Measurements from ENCODE around the gene PTPN3. TPM values are rescaled to one million over a fixed set of nuclear protein-coding genes. Genes with fewer than 3 reads are reported as not detected.

The PTPN3 gene
- total RNA-seq, 1 donor from 2014 or later: 0.62 TPM

DNA sequence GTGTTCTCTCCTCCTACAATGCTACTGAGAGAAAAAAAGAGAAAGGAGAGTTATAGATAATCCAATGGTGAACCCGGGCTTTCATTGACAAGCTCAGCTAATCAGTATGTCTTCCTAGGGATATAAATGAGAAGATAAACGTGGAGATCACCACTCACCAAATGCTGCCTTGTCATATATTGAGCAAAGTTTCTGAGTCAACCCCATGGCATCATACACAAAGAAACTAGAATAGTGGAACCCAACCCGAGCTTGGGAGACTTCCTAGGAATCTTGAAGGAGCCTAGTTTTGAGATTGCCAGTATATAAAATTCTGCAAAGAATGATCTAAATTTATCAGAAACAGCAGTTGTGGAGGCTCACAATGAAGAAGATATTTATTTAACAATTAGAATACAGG lies 47.8 kb downstream of the PTPN3 start:
- Mint-ChIP-seq H3K27ac (ENCODE audit: unreplicated experiment) (no peak overlapping the region), H3K4me3 (ENCODE audit: unreplicated experiment) (no peak overlapping the region), H3K27me3 (ENCODE audit: unreplicated experiment) (peaks cover 5% of the 10 kb centered on the region), H3K9me3 (ENCODE audit: unreplicated experiment) (no peaks in the 10 kb centered on the region), H3K36me3 (ENCODE audit: low read depth, unreplicated experiment) (no peaks in the 10 kb centered on the region), H3K4me1 (ENCODE audit: unreplicated experiment) (peaks cover 4% of the 10 kb centered on the region)
- no peak for TF ChIP-seq CTCF (IDR thresholded peaks at IDR 0.05; ENCODE audit: unreplicated experiment)
- DNase-seq (ENCODE audit: low spot score): no peak

DNA sequence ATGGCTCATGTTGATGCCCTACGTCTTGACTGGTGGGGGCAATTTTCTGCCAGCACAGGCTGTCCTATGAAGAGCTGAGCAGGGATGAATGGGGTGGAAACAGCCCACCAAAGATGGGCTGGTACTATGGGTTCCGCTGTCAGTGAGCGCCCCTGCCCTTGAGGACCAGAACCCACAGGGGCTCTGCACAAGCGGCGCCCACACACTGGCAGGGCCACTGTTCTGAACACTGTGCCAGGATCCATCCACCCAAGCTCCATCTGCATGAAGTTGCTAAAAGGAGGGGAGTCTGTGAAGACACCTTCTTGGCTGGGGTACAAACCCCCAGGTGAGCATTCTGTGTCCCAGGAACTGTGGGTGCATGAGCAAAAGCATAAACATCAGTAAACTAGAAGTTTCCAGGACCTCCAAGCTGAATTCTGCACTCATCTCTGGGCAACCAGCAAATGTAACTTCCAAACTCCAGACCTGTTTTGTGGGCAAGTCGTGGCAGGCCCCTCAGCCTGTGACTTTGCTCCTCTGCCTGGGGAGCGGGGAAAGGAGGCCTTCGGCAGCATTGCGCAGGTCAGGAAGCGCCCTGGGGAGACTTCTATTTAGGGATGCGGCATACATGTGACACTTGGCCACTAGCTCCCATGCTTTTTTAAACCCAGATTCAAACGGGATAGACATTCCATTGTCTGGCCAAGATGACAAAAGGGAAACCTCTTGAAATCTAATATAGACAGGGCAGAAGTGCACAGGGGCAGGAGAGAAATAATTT lies 48.9 kb downstream of the PTPN3 start:
- no peak for TF ChIP-seq CTCF (IDR thresholded peaks at IDR 0.05; ENCODE audit: unreplicated experiment)
- no peak for DNase-seq (ENCODE audit: low spot score)
- H3K36me3 Mint-ChIP-seq (ENCODE audit: low read depth, unreplicated experiment): no peaks in the 10 kb centered on the region
- no peaks in the 10 kb centered on the region for H3K9me3 Mint-ChIP-seq (ENCODE audit: unreplicated experiment)
- H3K4me1 Mint-ChIP-seq (ENCODE audit: unreplicated experiment): peaks cover 4% of the 10 kb centered on the region
- no peak overlapping the region for H3K27ac Mint-ChIP-seq (ENCODE audit: unreplicated experiment)
- no peak overlapping the region for H3K4me3 Mint-ChIP-seq (ENCODE audit: unreplicated experiment)
- peaks cover 5% of the 10 kb centered on the region for H3K27me3 Mint-ChIP-seq (ENCODE audit: unreplicated experiment)

- DNase-seq (ENCODE audit: low spot score): no peak
- TF ChIP-seq CTCF (IDR thresholded peaks at IDR 0.05; ENCODE audit: unreplicated experiment): no peak
- H3K4me1 Mint-ChIP-seq (ENCODE audit: unreplicated experiment): peaks cover 4% of the 10 kb centered on the region
- H3K27me3 Mint-ChIP-seq (ENCODE audit: unreplicated experiment): peaks cover 5% of the 10 kb centered on the region
- no peaks in the 10 kb centered on the region for H3K9me3 Mint-ChIP-seq (ENCODE audit: unreplicated experiment)
- H3K27ac Mint-ChIP-seq (ENCODE audit: unreplicated experiment): no peak overlapping the region
- H3K4me3 Mint-ChIP-seq (ENCODE audit: unreplicated experiment): no peak overlapping the region
- H3K36me3 Mint-ChIP-seq (ENCODE audit: low read depth, unreplicated experiment): no peaks in the 10 kb centered on the region
Observed at GRCh38 chr9:109448223-109448622, 49.9 kb downstream of the PTPN3 start.

- Mint-ChIP-seq H3K4me1 (ENCODE audit: unreplicated experiment) (peaks cover 4% of the 10 kb centered on the region), H3K27me3 (ENCODE audit: unreplicated experiment) (peaks cover 5% of the 10 kb centered on the region), H3K27ac (ENCODE audit: unreplicated experiment) (no peak overlapping the region), H3K4me3 (ENCODE audit: unreplicated experiment) (no peak overlapping the region), H3K36me3 (ENCODE audit: low read depth, unreplicated experiment) (no peaks in the 10 kb centered on the region), H3K9me3 (ENCODE audit: unreplicated experiment) (no peaks in the 10 kb centered on the region)
- no peak for DNase-seq (ENCODE audit: low spot score)
- no peak for TF ChIP-seq CTCF (IDR thresholded peaks at IDR 0.05; ENCODE audit: unreplicated experiment)
Observed at GRCh38 chr9:109447329-109448076, 50.6 kb downstream of the PTPN3 start.

DNA sequence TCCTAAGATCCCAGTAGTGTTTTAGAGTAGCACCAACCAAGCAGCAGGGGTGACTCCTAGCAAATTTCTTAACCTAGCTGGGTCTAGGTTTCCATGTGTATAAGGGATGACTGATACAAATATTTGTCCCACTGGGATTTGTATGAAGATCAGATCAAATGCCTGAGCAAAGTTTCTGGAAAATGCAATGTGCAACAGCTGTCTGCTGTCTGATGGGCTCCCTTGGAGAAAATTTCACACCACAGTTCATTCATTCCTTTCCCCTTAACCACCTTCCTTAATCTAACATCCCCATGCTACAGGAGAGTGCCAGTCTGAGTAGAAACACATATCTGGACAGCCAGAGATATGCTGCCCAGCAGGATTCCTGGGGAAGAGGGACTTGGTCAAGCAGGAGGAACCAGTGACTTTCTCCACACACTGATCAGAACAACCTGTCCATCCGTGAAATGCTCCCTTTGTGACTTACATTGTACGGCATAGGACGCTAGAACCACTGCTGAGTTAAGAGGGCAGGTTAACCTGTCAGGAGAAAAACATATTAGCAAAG lies 53.3 kb downstream of the PTPN3 start:
- H3K27ac Mint-ChIP-seq (ENCODE audit: unreplicated experiment): no peak overlapping the region
- peaks cover 5% of the 10 kb centered on the region for H3K27me3 Mint-ChIP-seq (ENCODE audit: unreplicated experiment)
- TF ChIP-seq CTCF (IDR thresholded peaks at IDR 0.05; ENCODE audit: unreplicated experiment): no peak
- peaks cover 4% of the 10 kb centered on the region for H3K4me1 Mint-ChIP-seq (ENCODE audit: unreplicated experiment)
- no peak for DNase-seq (ENCODE audit: low spot score)
- no peaks in the 10 kb centered on the region for H3K36me3 Mint-ChIP-seq (ENCODE audit: low read depth, unreplicated experiment)
- H3K4me3 Mint-ChIP-seq (ENCODE audit: unreplicated experiment): no peak overlapping the region
- no peaks in the 10 kb centered on the region for H3K9me3 Mint-ChIP-seq (ENCODE audit: unreplicated experiment)

Data from endothelial cell (in vitro differentiated cells).